HG02885 (cell line): ENCODE results near the gene SLC36A3.
A peak's percentile ranks its signal among the peaks of the same experiment; 100 is the strongest.
"Not testable (repeated sequence)": the region's sequence is repeated elsewhere in the genome, so short reads cannot be mapped to it uniquely, and the experiment has no call there.

ENCODE experiments used
- ATAC-seq: cut with Tn5 transposase; IDR thresholded peaks from one replicate; pipeline ENCODE4 v1.9.1; 2021; ENCODE audit warnings: mild to moderate bottlenecking; ENCODE audit not compliant: unreplicated experiment, poor library complexity

SLC36A3 gene

DNA sequence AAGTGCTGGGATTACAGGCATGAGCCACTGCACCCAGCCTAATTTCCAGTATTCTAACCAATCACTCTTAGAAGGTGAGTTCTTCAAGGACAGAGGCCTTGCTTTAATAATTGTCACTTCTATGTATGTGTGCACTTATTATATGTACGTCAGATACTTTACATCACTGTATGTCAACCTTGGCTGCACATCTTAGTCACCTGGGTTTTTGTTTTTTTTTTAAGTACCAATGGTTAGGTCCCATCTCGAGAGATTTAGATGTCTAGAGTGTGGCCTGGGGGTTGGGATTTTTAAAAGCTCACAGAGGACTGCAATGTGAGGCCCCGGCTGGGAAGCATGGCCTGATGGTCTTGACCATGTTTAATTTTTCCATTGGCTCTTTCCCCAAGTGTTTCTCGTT is 60.4 kb downstream of the SLC36A3 start:
- no peak for ATAC-seq

DNA sequence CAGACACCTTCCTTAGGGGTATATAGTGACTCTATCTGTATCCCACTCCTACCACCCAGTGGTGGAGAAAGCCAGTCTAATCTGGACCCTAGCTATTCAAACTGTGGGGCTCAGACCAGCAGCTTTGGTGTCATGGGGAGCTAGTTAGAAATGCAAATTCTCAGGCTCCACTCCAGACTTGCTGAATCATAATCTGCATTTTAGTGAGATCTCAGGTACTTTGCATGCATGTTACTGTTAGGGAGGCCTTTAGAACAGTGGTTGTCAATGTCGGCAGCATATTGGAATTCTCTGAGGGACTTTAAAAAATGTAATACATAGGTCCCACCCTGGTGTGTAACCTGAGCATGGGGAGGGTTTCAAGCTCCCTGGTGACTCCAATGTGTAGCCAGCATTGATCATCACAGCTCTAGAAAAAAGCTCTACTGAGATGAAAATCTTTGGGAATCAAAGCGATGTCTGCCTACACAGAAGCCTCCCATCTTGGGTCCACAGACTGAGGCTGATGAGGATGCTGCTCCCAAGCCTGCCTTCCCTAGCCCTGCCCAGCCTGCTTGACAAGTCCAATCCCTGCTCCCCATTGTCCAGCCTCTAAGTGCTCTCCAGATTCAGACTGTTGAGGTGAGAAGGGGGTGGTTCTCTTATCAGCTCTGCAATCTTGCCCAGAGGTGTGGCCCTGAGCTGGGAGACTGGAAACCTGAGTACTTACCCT is 62.5 kb downstream of the SLC36A3 start:
- peak; percentile 59 for ATAC-seq

DNA sequence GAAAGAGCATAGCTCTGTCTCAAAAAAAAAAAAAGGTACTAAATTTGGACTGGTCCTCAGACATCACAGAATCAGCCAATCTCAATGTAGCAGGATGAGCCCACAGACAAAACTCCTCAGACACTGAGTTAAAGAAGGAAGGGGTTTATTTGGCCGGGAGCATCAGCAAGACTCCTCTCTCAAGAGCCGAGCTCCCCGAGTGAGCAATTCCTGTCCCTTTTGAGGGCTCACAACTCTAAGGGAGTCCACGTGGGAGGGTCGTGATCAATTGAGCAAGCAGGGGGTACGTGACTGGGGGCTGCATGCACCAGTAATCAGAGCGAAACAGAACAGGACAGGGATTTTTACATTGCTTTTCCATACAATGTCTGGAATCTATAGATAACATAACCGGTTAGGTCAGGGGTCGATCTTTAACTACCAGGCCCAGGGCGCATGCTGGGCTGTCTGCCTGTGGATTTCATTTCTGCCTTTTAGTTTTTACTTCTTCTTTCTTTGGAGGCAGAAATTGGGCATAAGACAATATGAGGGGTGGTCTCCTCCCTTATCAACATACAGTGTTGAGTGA is 63.2 kb downstream of the SLC36A3 start:
- ATAC-seq, result not testable (repeated sequence)

- no peak for ATAC-seq
Measured at GRCh38 chr5:151239237-151239861, 64.2 kb downstream of the SLC36A3 start.

GRCh38 chr5:151238303-151238741 is 65.2 kb downstream of the SLC36A3 start:
- peak; percentile 31 for ATAC-seq

GRCh38 chr5:151237685-151238084 is 65.9 kb downstream of the SLC36A3 start:
- no peak for ATAC-seq

DNA sequence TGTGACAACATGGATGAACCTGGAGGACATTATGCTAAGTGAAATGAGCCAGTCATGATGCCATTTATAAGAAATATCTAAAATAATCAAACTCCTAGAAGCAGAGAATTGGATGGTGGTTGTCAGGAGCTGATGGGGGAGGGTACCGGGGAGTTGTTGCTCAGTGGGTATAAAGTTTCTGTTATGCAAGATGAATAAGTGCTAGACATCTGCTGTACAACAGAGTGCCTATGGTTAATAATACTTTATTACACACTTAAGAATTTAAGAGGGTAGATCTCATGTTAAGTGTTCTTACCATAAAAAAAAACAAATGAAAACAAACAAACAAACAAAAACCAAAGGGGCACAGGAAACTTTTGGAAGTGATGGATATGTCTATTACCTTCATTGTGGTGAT is 66.7 kb downstream of the SLC36A3 start:
- ATAC-seq, result no peak

GRCh38 chr5:151235239-151235571 is 68.4 kb downstream of the SLC36A3 start:
- ATAC-seq, result not testable (repeated sequence)

DNA sequence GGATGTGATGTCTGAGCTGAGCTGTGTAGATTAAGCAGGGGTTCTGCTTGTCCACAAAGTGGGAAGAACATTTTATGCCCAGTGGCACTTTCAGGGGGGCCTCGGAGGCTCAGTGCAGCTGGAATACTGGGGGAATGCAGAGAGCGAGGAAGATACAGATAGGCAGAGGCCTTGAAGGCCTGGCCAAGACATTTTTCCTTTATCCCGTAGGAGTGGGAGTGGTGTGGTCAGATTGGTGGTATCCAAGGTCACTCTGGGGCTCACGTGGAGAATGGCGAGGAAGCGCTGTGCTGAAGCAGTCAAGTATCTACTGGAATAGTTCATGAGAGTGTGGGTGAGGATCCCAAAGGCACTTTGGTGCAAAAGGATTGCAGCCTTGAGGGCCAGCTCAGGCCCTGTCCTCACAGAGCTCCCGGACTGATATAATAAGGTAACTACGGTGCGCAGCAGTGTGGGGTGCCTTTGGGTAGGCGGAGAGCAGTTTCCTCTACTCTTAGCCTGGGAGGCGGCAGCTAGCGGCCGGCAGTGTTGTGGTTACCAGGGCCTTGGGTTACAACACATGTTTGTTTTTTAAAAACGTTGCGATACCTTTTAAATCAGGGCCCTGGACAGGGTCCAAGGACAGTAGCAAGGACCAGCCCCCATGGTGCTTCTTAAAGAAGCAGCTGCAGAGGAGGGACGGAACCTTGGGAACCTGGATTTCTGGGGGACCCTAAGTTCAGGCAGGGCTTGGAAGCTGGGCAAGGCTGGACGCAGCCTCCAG is 68.9 kb downstream of the SLC36A3 start:
- peak; percentile 84 for ATAC-seq

DNA sequence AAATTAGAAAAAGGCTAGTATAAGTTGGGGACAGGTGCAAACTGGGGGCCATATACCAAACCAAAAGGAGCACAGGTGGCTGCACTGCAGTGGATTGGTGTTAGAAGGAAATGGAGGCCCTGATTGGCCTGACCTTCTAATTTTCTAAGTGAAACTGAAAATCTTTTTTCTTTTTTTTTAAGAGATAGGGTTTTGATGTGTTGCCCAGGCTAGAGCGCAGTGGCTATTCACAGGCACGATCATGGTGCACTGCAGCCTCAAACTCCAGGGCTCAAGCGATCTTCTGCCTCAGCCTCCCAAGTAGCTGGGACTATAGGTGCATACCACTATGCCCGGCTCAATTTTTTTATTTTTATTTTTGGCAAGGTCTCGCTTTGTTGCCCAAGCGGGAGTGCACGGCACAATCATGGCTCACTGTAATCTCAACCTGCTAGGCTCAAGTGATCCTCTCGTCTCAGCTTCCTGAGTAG is 69.9 kb downstream of the SLC36A3 start:
- ATAC-seq, result peak; percentile 56

DNA sequence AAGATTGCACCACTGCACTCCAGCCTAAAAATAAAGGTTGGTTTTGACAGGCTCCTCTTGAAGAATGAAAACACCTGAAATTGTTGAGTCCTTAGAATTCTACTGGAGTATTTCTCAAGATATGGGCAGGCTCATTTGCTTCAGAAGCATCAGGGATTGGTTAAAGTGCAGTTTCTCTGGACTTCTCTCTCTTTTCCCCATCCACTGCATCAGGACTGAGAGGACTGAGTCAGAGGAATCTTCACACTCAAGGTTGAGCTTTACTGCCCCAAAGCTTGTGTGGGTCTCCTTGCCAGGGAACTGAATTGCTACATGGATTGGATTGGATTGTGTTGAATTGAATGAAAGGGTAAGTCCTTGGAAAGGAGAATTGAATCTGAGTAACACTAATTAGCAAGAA is 72.2 kb downstream of the SLC36A3 start:
- no peak for ATAC-seq

DNA sequence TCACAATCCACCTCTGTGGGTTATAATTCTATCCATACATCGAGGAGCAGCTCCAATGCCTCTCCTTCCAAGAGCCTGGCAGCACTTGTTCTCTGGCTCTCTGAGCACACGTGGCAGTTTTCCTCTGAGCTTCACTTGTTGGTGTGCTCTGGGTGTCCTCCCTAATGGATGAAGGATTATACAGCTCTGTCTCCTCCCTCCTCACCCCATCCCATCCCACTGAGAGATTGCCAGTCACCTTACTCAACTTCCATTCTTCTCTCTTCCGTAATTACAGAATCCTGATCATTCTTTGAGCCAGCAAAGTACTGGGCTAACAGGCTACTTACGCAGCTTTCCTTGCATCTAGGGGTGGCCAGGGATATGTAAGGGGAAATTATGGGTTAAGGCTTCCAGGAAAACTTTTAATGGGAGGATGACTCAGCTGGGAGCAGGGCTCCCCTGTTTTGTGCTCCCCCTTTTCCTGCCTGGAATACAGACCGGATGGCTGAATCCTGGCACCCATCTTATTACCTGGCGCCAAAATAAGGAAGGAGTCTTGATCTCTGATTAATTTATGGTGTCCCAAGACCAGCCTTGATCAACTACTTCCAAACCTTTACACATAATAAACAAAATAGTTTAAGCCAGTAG is 73.4 kb downstream of the SLC36A3 start:
- no peak for ATAC-seq

- ATAC-seq, result no peak
Measured at GRCh38 chr5:151228986-151229385, 74.6 kb downstream of the SLC36A3 start.

GRCh38 chr5:151227918-151228447 is 75.6 kb downstream of the SLC36A3 start:
- ATAC-seq, result no peak
